GM12874 (cell line): ENCODE data around the gene FAM83E.

ENCODE experiments used
- CTCF ChIP-seq: IDR thresholded peaks from 2 replicates; pipeline ENCODE4 v1.5.1; 2011; ENCODE audit warnings: low read depth, mild to moderate bottlenecking, control low read depth, low read length, moderate library complexity; ENCODE audit not compliant: insufficient read depth

Gene FAM83E

GRCh38 chr19:48616041-48616436, 1.2 kb upstream of the FAM83E start:
- no peak for TF ChIP-seq CTCF

GRCh38 chr19:48615231-48616040, 560 bp upstream of the FAM83E start:
- TF ChIP-seq CTCF, result no peak

- no peak for TF ChIP-seq CTCF
Observed at GRCh38 chr19:48613852-48614435, 932 bp downstream of the FAM83E start.

GRCh38 chr19:48613024-48613851, 1.6 kb downstream of the FAM83E start:
- TF ChIP-seq CTCF, result no peak

- no peak for TF ChIP-seq CTCF
Observed at GRCh38 chr19:48611872-48612271, 3.0 kb downstream of the FAM83E start.

GRCh38 chr19:48609571-48610108, 5.2 kb downstream of the FAM83E start:
- no peak for TF ChIP-seq CTCF

GRCh38 chr19:48608798-48609263, 6.0 kb downstream of the FAM83E start:
- peak; percentile 75 for TF ChIP-seq CTCF
